ENCODE measurements around the gene ZNF181. TPM values are rescaled to one million over a fixed set of nuclear protein-coding genes. Genes with fewer than 3 reads are reported as not detected.
A peak's percentile ranks its signal among the peaks of the same experiment; 100 is the strongest.

Gene ZNF181
- total RNA-seq, 1 donor from 2014 or later: 8.5 TPM

DNA sequence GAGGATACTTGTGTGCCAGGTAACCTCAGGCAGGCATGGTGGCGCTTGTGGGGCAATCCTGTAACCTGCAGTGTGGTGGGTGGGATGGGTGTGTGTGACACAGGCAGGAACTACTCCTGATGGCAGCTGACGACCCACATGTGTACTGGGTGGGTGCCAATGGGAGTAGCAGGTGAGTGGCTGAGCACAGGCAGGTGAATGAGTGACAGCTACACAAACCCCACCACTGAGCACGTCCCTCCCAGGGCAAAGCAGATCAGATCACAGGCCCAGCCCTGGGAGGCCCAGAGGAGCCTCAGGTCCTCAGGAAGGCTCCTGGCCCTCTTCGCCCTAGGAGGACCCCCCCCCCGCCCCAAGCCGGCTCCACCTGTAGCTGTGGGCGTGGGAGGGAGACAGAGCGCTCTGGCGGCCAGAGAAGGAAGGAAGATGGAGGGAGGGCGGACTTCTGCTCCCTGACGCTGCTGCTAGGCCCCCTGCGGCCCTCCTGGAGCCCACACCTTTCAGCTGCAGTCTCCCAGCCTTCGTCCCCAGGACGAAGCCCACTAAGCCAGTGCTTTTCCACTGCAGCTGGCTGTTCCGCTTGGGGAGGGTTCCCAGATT is 1.3 kb upstream of the ZNF181 start:
- Mint-ChIP-seq H3K36me3 (peaks cover 6% of the 10 kb centered on the region), H3K4me1 (ENCODE audit: unreplicated experiment) (peaks cover 19% of the 10 kb centered on the region), H3K9me3 (no peaks in the 10 kb centered on the region), H3K27ac (no peak overlapping the region), H3K27me3 (peaks cover 3% of the 10 kb centered on the region), H3K4me3 (peak overlapping the region; percentile 74)
- no peak for DNase-seq (ENCODE audit: extremely low spot score, unreplicated experiment)
- TF ChIP-seq, protein P1, sequence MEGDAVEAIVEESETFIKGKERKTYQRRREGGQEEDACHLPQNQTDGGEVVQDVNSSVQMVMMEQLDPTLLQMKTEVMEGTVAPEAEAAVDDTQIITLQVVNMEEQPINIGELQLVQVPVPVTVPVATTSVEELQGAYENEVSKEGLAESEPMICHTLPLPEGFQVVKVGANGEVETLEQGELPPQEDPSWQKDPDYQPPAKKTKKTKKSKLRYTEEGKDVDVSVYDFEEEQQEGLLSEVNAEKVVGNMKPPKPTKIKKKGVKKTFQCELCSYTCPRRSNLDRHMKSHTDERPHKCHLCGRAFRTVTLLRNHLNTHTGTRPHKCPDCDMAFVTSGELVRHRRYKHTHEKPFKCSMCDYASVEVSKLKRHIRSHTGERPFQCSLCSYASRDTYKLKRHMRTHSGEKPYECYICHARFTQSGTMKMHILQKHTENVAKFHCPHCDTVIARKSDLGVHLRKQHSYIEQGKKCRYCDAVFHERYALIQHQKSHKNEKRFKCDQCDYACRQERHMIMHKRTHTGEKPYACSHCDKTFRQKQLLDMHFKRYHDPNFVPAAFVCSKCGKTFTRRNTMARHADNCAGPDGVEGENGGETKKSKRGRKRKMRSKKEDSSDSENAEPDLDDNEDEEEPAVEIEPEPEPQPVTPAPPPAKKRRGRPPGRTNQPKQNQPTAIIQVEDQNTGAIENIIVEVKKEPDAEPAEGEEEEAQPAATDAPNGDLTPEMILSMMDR (conservative IDR thresholded peaks at IDR 0.05): no peak

DNA sequence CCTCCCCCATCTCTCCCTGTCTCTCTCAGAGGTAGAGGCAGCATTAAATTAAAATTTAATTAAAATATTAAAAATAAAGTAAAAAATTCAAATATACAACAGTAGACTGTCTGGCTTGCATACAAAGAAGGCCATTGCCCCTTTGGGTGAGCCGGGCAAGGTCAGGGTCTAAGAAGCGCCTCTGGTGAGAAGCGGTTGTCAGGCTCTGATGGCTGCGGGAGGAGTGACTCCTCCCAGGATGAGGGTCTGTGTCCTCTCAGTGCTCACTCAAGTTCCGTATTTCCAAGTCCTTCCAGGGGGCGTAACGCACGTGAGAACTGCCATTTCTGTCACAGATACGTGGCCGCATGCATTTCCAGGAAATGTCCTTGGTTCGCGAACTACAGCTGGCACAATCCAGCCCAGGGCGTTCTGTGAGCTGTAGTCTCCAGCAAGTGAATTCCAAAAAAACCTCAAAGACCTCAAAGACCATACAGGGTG is 737 bp upstream of the ZNF181 start:
- Mint-ChIP-seq H3K27ac (peak overlapping the region; percentile 96), H3K36me3 (peaks cover 10% of the 10 kb centered on the region), H3K9me3 (no peaks in the 10 kb centered on the region), H3K4me1 (ENCODE audit: unreplicated experiment) (peaks cover 19% of the 10 kb centered on the region), H3K4me3 (peak overlapping the region; percentile 100), H3K27me3 (no peaks in the 10 kb centered on the region)
- no peak for DNase-seq (ENCODE audit: extremely low spot score, unreplicated experiment)
- TF ChIP-seq, protein P1 (conservative IDR thresholded peaks at IDR 0.05): no peak

DNA sequence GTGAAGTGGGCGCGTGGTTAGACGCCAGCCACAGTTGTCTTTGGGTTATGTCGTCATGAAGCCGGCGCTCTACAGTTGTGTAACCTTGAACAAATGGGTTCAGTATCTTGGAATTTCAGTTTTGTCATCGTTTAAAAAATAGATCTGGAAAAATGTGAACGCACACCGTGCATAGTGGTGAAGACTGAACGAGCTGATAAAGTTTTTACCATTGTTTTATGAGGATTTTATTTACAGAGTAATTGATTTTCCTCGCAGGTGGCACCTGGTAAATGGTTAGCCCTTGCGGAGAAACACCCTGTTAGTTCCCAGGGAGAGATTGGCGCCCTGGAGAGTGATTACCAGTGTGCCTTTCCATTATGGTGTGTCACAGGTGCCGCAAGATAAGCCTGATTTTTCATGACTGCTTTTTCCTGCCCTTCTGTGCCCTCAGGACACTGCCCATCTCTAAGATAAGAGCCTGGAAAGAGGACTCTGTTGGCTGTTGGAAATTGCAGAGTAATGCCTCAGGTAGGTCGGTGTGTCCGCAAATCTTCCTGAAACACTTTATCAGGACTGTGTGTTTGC is 577 bp downstream of the ZNF181 start:
- peak overlapping the region; percentile 96 for H3K27ac Mint-ChIP-seq
- peaks cover 19% of the 10 kb centered on the region for H3K4me1 Mint-ChIP-seq (ENCODE audit: unreplicated experiment)
- peak overlapping the region; percentile 100 for H3K4me3 Mint-ChIP-seq
- peaks cover 21% of the 10 kb centered on the region for H3K36me3 Mint-ChIP-seq
- TF ChIP-seq, protein P1 (conservative IDR thresholded peaks at IDR 0.05): no peak
- no peaks in the 10 kb centered on the region for H3K27me3 Mint-ChIP-seq
- DNase-seq (ENCODE audit: extremely low spot score, unreplicated experiment): no peak
- H3K9me3 Mint-ChIP-seq: no peaks in the 10 kb centered on the region

DNA sequence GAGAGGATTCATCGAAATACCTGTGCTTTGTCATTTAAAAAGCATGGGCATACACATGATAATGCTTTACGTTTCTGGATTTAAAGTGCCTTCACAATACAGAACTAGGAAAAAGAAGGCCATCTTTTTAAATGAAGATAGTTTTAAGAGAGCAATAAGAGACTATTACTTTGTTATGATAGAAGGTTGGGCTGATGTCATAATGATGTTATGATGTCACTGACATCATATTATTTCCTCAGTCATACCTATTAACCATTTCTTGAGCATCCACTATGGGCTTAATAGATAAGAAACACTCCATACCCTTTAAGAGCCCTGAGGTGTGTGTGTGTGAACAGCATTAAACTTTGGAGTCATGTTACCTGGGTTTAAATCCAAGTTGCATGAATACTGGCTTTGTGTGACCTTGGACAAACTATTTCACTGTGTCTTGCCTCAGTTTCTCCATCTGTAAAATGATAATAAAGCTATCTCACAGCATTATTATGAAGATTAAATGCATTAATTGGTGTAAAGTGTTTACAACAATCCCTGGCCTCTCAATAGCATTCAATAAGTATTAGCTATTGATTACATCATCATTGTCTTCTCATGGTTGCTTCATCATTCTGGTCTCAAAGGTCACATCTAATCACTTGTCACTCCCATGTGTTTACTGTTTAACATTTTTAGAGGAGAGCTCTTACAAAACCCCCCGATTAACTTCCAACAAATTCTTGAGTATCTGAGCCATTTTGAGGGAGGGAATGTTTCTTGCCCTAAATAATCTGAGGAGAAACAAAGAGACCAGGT is 11.1 kb downstream of the ZNF181 start:
- DNase-seq (ENCODE audit: extremely low spot score, unreplicated experiment): no peak
- no peaks in the 10 kb centered on the region for H3K27me3 Mint-ChIP-seq
- H3K9me3 Mint-ChIP-seq: peaks cover 16% of the 10 kb centered on the region
- peaks cover 55% of the 10 kb centered on the region for H3K36me3 Mint-ChIP-seq
- TF ChIP-seq, protein P1 (conservative IDR thresholded peaks at IDR 0.05): no peak
- H3K4me1 Mint-ChIP-seq (ENCODE audit: unreplicated experiment): no peaks in the 10 kb centered on the region
- no peak overlapping the region for H3K27ac Mint-ChIP-seq
- H3K4me3 Mint-ChIP-seq: no peak overlapping the region

DNA sequence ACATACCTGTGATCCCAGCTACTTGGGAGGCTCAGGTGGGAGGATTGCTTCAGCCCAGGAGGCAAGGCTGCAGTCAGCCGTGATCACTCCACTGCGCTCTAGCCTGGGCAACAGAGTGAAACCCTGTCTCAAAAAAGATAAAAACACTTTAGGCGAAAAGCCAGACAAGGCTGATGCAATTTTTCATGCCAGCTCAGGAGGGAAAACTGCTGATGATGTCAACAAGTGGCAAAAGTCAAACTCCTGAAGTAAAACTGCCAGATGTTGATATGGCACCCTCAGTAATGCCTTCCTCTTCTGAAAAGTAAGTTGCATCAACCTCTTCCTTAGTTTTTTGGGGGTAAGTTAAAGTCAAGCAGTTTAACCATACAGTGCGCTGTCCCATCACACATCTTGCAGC is 23.4 kb downstream of the ZNF181 start:
- H3K9me3 Mint-ChIP-seq: peaks cover 29% of the 10 kb centered on the region
- H3K27me3 Mint-ChIP-seq: no peaks in the 10 kb centered on the region
- TF ChIP-seq, protein P1 (conservative IDR thresholded peaks at IDR 0.05): no peak
- no peak overlapping the region for H3K4me3 Mint-ChIP-seq
- H3K4me1 Mint-ChIP-seq (ENCODE audit: unreplicated experiment): no peaks in the 10 kb centered on the region
- no peak overlapping the region for H3K27ac Mint-ChIP-seq
- peaks cover 48% of the 10 kb centered on the region for H3K36me3 Mint-ChIP-seq
- DNase-seq (ENCODE audit: extremely low spot score, unreplicated experiment): no peak
